HEK293 (cell line): ENCODE data around the gene HSPB6.

Experiments used
- KLF10 ChIP-seq: fragments of 450-650 bp; IDR thresholded peaks from 2 replicates; pipeline ENCODE4 v1.5.1; 2018; ENCODE audit warnings: missing biosample characterization, mild to moderate bottlenecking, missing genetic modification characterization
- ZBTB7A ChIP-seq: fragments of 450-650 bp; formaldehyde crosslinking; IDR thresholded peaks from 2 replicates; pipeline ENCODE4 v1.5.1; 2016; ENCODE audit warnings: low read depth, missing biosample characterization, missing genetic modification characterization
- ZNF184 ChIP-seq: fragments of 450-650 bp; IDR thresholded peaks from 2 replicates; pipeline ENCODE4 v1.5.1; 2018; ENCODE audit warnings: missing biosample characterization, mild to moderate bottlenecking, missing genetic modification characterization
- ZNF239 ChIP-seq: fragments of 450-650 bp; formaldehyde crosslinking; IDR thresholded peaks from 2 replicates; pipeline ENCODE4 v1.5.1; 2016; ENCODE audit warnings: missing biosample characterization, missing genetic modification characterization
- ZNF423 ChIP-seq: fragments of 450-650 bp; formaldehyde crosslinking; IDR thresholded peaks from 2 replicates; pipeline ENCODE4 v1.5.1; 2016; ENCODE audit warnings: missing biosample characterization, missing genetic modification characterization
- ZNF571 ChIP-seq: fragments of 450-650 bp; formaldehyde crosslinking; IDR thresholded peaks from 2 replicates; pipeline ENCODE4 v1.5.0; 2017; ENCODE audit warnings: missing biosample characterization, missing genetic modification characterization
- TF ChIP-seq, protein P1 (sequence below): fragments of 450-650 bp; formaldehyde crosslinking; IDR thresholded peaks from 2 replicates; pipeline ENCODE4 v1.5.1; 2016; ENCODE audit warnings: missing biosample characterization, missing genetic modification characterization
- TF ChIP-seq, protein P2 (sequence below): fragments of 450-650 bp; formaldehyde crosslinking; IDR thresholded peaks from 2 replicates; pipeline ENCODE4 v1.5.1; 2016; ENCODE audit warnings: missing biosample characterization, missing genetic modification characterization
- TF ChIP-seq, protein P3 (sequence below): fragments of 450-650 bp; formaldehyde crosslinking; IDR thresholded peaks from 2 replicates; pipeline ENCODE4 v1.5.1; 2016; ENCODE audit warnings: missing biosample characterization, missing genetic modification characterization

GRCh38 chr19:35710784-35711723, 45.8 kb downstream of the HSPB6 start:
- TF ChIP-seq, protein P1, sequence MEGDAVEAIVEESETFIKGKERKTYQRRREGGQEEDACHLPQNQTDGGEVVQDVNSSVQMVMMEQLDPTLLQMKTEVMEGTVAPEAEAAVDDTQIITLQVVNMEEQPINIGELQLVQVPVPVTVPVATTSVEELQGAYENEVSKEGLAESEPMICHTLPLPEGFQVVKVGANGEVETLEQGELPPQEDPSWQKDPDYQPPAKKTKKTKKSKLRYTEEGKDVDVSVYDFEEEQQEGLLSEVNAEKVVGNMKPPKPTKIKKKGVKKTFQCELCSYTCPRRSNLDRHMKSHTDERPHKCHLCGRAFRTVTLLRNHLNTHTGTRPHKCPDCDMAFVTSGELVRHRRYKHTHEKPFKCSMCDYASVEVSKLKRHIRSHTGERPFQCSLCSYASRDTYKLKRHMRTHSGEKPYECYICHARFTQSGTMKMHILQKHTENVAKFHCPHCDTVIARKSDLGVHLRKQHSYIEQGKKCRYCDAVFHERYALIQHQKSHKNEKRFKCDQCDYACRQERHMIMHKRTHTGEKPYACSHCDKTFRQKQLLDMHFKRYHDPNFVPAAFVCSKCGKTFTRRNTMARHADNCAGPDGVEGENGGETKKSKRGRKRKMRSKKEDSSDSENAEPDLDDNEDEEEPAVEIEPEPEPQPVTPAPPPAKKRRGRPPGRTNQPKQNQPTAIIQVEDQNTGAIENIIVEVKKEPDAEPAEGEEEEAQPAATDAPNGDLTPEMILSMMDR (tag by site-specific recombination): no peak
- TF ChIP-seq ZNF184 (tag by site-specific recombination) (no peak), ZNF571 (tag by site-specific recombination) (no peak), KLF10 (tag by site-specific recombination) (no peak), ZBTB7A (tag by site-specific recombination) (no peak), ZNF239 (no peak), ZNF423 (no peak)
- TF ChIP-seq, protein P2, sequence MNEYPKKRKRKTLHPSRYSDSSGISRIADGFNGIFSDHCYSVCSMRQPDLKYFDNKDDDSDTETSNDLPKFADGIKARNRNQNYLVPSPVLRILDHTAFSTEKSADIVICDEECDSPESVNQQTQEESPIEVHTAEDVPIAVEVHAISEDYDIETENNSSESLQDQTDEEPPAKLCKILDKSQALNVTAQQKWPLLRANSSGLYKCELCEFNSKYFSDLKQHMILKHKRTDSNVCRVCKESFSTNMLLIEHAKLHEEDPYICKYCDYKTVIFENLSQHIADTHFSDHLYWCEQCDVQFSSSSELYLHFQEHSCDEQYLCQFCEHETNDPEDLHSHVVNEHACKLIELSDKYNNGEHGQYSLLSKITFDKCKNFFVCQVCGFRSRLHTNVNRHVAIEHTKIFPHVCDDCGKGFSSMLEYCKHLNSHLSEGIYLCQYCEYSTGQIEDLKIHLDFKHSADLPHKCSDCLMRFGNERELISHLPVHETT: no peak
- TF ChIP-seq, protein P3, sequence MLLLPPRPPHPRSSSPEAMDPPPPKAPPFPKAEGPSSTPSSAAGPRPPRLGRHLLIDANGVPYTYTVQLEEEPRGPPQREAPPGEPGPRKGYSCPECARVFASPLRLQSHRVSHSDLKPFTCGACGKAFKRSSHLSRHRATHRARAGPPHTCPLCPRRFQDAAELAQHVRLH: no peak
